Ishikawa (cell line): Measurements from ENCODE around the gene F2.

Experiments used
- CEBPB ChIP-seq: IDR thresholded peaks from 2 replicates; pipeline ENCODE4 v1.6.1; 2012
- CREB1 ChIP-seq: IDR thresholded peaks from 2 replicates; pipeline ENCODE4 v1.6.1; 2012; ENCODE audit warnings: low read depth
- EGR1 ChIP-seq: IDR thresholded peaks from 2 replicates; pipeline ENCODE4 v1.6.1; 2012
- EP300 ChIP-seq: IDR thresholded peaks from 2 replicates; pipeline ENCODE4 v1.6.1; 2012; ENCODE audit warnings: borderline replicate concordance
- FOXM1 ChIP-seq: IDR thresholded peaks from 2 replicates; pipeline ENCODE4 v1.6.1; 2012; ENCODE audit warnings: low read depth, borderline replicate concordance
- NFIC ChIP-seq: IDR thresholded peaks from 2 replicates; pipeline ENCODE4 v1.6.1; 2012
- RAD21 ChIP-seq: IDR thresholded peaks from 2 replicates; pipeline ENCODE4 v1.6.1; 2012; ENCODE audit warnings: low read depth
- TAF1 ChIP-seq: IDR thresholded peaks from 2 replicates; pipeline ENCODE4 v1.6.1; 2012; ENCODE audit warnings: low read depth, mild to moderate bottlenecking
- TCF12 ChIP-seq: IDR thresholded peaks from 2 replicates; pipeline ENCODE4 v1.6.1; 2012; ENCODE audit warnings: low read depth
- TEAD4 ChIP-seq: IDR thresholded peaks from 2 replicates; pipeline ENCODE4 v1.6.1; 2012
- TF ChIP-seq, protein P1 (sequence below): IDR thresholded peaks from 2 replicates; pipeline ENCODE4 v1.6.1; 2012
- TF ChIP-seq, protein P2 (sequence below): IDR thresholded peaks from 2 replicates; pipeline ENCODE4 v1.6.1; 2012; ENCODE audit warnings: low read depth, mild to moderate bottlenecking

DNA sequence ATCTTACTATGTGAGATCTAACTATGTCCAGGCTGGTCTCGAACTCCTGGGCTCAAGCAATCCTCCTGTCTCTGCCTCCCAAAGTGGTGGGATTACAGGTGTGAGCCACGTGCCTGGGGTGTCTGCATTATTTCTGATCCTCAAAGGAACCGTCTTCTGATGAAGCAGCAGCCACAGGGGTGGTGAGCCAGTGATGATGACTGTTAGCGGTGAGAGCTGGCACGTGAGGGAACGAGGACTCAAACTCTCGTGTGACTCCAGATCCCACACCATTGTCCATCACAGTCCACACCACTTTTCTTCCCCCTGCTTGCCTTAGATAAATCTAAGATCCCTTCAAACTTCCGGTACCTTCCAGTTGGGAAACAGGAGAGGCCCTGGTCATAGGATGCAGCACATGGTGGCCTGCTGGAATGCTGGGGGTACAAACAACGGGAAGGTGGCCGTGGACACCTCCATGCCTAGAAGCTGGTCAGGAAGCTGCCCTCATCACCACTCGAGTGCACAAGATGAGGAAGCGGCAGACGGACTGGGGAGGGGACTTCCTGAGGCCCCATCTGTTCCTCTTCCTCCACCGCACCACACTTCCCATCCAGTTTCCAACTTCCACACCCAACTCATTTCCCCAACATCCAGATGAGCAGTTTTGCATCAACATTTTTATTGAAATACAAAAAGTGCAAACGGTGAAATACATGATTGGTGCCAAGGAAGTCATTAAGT is 42.4 kb upstream of the F2 start:
- TF ChIP-seq EP300 = no peak
- TF ChIP-seq, protein P1, sequence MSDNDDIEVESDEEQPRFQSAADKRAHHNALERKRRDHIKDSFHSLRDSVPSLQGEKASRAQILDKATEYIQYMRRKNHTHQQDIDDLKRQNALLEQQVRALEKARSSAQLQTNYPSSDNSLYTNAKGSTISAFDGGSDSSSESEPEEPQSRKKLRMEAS = no peak
- no peak for TF ChIP-seq EGR1
- TF ChIP-seq TAF1 = no peak
- TF ChIP-seq RAD21 = no peak
- TF ChIP-seq TEAD4 = no peak
- TF ChIP-seq CEBPB = no peak
- TF ChIP-seq, protein P2, sequence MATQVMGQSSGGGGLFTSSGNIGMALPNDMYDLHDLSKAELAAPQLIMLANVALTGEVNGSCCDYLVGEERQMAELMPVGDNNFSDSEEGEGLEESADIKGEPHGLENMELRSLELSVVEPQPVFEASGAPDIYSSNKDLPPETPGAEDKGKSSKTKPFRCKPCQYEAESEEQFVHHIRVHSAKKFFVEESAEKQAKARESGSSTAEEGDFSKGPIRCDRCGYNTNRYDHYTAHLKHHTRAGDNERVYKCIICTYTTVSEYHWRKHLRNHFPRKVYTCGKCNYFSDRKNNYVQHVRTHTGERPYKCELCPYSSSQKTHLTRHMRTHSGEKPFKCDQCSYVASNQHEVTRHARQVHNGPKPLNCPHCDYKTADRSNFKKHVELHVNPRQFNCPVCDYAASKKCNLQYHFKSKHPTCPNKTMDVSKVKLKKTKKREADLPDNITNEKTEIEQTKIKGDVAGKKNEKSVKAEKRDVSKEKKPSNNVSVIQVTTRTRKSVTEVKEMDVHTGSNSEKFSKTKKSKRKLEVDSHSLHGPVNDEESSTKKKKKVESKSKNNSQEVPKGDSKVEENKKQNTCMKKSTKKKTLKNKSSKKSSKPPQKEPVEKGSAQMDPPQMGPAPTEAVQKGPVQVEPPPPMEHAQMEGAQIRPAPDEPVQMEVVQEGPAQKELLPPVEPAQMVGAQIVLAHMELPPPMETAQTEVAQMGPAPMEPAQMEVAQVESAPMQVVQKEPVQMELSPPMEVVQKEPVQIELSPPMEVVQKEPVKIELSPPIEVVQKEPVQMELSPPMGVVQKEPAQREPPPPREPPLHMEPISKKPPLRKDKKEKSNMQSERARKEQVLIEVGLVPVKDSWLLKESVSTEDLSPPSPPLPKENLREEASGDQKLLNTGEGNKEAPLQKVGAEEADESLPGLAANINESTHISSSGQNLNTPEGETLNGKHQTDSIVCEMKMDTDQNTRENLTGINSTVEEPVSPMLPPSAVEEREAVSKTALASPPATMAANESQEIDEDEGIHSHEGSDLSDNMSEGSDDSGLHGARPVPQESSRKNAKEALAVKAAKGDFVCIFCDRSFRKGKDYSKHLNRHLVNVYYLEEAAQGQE = no peak
- no peak for TF ChIP-seq TCF12
- no peak for TF ChIP-seq CREB1
- TF ChIP-seq FOXM1 = no peak
- TF ChIP-seq NFIC = no peak
